B cell (primary cell): ENCODE results near the gene IRX5.

Source experiments
- CTCF ChIP-seq: fragments of 200-600 bp; IDR thresholded peaks from one replicate; pipeline ENCODE4 v1.8.0; 2022; ENCODE audit warnings: antibody characterized with exemption, mild to moderate bottlenecking
- EZH2 ChIP-seq: IDR thresholded peaks from 2 replicates; pipeline ENCODE4 v1.6.1; 2012; ENCODE audit warnings: borderline replicate concordance, low read depth, mild to moderate bottlenecking, moderate library complexity, low read length; ENCODE audit not compliant: insufficient read depth, poor library complexity, severe bottlenecking

GRCh38 chr16:54928411-54929089 is 2.1 kb upstream of the IRX5 start:
- TF ChIP-seq EZH2 (no peak), CTCF (no peak)
